GM12878 (cell line): ENCODE measurements around the gene NPB. TPM values are rescaled to one million over a fixed set of nuclear protein-coding genes. Genes with fewer than 3 reads are reported as not detected.

Experiments used
- BCLAF1 ChIP-seq: fragments of 450-650 bp; IDR thresholded peaks from 2 replicates; pipeline ENCODE4 v1.6.1; 2017; ENCODE audit warnings: antibody characterized with exemption, mild to moderate bottlenecking, moderate library complexity
- E4F1 ChIP-seq: fragments of 450-650 bp; IDR thresholded peaks from 2 replicates; pipeline ENCODE4 v1.6.1; 2018; ENCODE audit warnings: borderline replicate concordance, mild to moderate bottlenecking; ENCODE audit not compliant: partially characterized antibody
- FOS ChIP-seq: IDR thresholded peaks from 3 replicates; pipeline ENCODE4 v1.6.1; 2011; ENCODE audit warnings: borderline replicate concordance; ENCODE audit not compliant: insufficient read length; ENCODE audit errors: extremely low read depth
- HCFC1 ChIP-seq: fragments of 150-350 bp; IDR thresholded peaks from 2 replicates; pipeline ENCODE4 v1.6.1; 2014; ENCODE audit warnings: low read length
- IRF5 ChIP-seq: fragments of 450-650 bp; IDR thresholded peaks from 2 replicates; pipeline ENCODE4 v1.6.1; 2017; ENCODE audit warnings: borderline replicate concordance
- MLLT1 ChIP-seq: fragments of 450-650 bp; IDR thresholded peaks from 2 replicates; pipeline ENCODE4 v1.6.1; 2016; ENCODE audit warnings: mild to moderate bottlenecking
- MTA2 ChIP-seq: fragments of 450-650 bp; IDR thresholded peaks from 2 replicates; pipeline ENCODE4 v1.6.1; 2016; ENCODE audit warnings: low read depth, mild to moderate bottlenecking, moderate library complexity
- MYB ChIP-seq: fragments of 150-350 bp; IDR thresholded peaks from 2 replicates; pipeline ENCODE4 v1.6.1; 2014; ENCODE audit warnings: mild to moderate bottlenecking, low read depth, low read length, borderline replicate concordance
- POLR2AphosphoS5 ChIP-seq: IDR thresholded peaks from 2 replicates; pipeline ENCODE4 v1.6.1; 2011; ENCODE audit warnings: mild to moderate bottlenecking, low read length, inconsistent platforms
- POU2F2 ChIP-seq: IDR thresholded peaks from 3 replicates; pipeline ENCODE4 v1.6.1; 2011; ENCODE audit warnings: low read depth, mild to moderate bottlenecking, low read length, borderline replicate concordance
- RAD51 ChIP-seq: fragments of 450-650 bp; IDR thresholded peaks from 2 replicates; pipeline ENCODE4 v1.6.1; 2016; ENCODE audit warnings: moderate library complexity, mild to moderate bottlenecking, inconsistent platforms
- SMAD1 ChIP-seq: fragments of 450-650 bp; IDR thresholded peaks from 2 replicates; pipeline ENCODE4 v1.6.1; 2018; ENCODE audit warnings: mild to moderate bottlenecking, low read depth; ENCODE audit not compliant: partially characterized antibody
- SMAD5 ChIP-seq: IDR thresholded peaks from 2 replicates; pipeline ENCODE4 v1.6.1; 2016; ENCODE audit warnings: antibody characterized with exemption, low read depth
- SREBF1 ChIP-seq: IDR thresholded peaks from 2 replicates; pipeline ENCODE4 v1.6.1; 2012; ENCODE audit warnings: mild to moderate bottlenecking, low read length
- TCF3 ChIP-seq: IDR thresholded peaks from 2 replicates; pipeline ENCODE4 v1.6.1; 2012; ENCODE audit warnings: low read depth, mild to moderate bottlenecking, low read length, borderline replicate concordance; ENCODE audit not compliant: insufficient read depth
- WRNIP1 ChIP-seq: IDR thresholded peaks from 2 replicates; pipeline ENCODE4 v1.6.1; 2011; ENCODE audit warnings: low read depth, low read length, improper control_type of control experiment, borderline replicate concordance
- ZBED1 ChIP-seq: IDR thresholded peaks from 2 replicates; pipeline ENCODE4 v1.6.1; 2016; ENCODE audit warnings: borderline replicate concordance
- ZBTB33 ChIP-seq: fragments of 450-650 bp; IDR thresholded peaks from 2 replicates; pipeline ENCODE4 v1.6.1; 2017; ENCODE audit warnings: mild to moderate bottlenecking
- polyA plus RNA-seq, 11 experiments: library from polyadenylated mRNA; depleted of rRNA in 4 of 11; unstranded in 6 of 11; stranded (reverse) in 5 of 11; fragments of >200 nt; fragmentation: Nextera tagmentation in 4 of 11; fragmentation: Illumina TruSeq in 1 of 11; extraction: Ambion mirVana in 4 of 11; extraction: Trizol in 1 of 11; gene quantifications; 1 replicate in 1 of 11; 2 replicates in 10 of 11; pipeline versions ENCODE4 v1.2.1 to v1.2.3, GENCODE V29; 2011 to 2016; ENCODE audit warnings: inconsistent platforms in 2 of 11, missing spikeins in 2 of 11, low read depth in 1 of 11
- total RNA-seq, 4 experiments: library from RNA; depleted of rRNA in 3 of 4; stranded (reverse); fragments of >200 nt in 3 of 4; fragmentation: Illumina TruSeq in 1 of 4; extraction: Trizol in 1 of 4; gene quantifications; 2 replicates each; pipeline versions ENCODE4 v1.2.1 to v1.2.3, GENCODE V29; 2013 to 2021

NPB gene
- total and polyA plus RNA-seq, 10 of the 15 experiments (the other 5 are each of a cell fraction or from before 2014, with no cell fraction given), result 0.03 to 0.40 (median 0.15) TPM; not detected in 2

- no peak for TF ChIP-seq MTA2
- peak; percentile 81; the same call in 1 of the 2 replicates for TF ChIP-seq TCF3
- TF ChIP-seq POU2F2, result no peak; the same call in 2 of the 3 replicates
- no peak for TF ChIP-seq IRF5
- TF ChIP-seq FOS, result no peak
- no peak for TF ChIP-seq WRNIP1
- no peak for TF ChIP-seq SMAD1
- TF ChIP-seq ZBTB33, result no peak
- 0 out of 2 replicates have a peak, but pooled peaks have one; percentile 20 for TF ChIP-seq ZBED1
- no peak for TF ChIP-seq BCLAF1
- TF ChIP-seq SREBF1, result no peak
- TF ChIP-seq SMAD5, result no peak; the same call in 1 of the 2 replicates
- no peak for TF ChIP-seq E4F1
- TF ChIP-seq MLLT1, result no peak
- no peak for TF ChIP-seq MYB
- no peak; the same call in 1 of the 2 replicates for TF ChIP-seq POLR2AphosphoS5
- TF ChIP-seq RAD51, result no peak
- TF ChIP-seq HCFC1, result no peak
Measured at GRCh38 chr17:81867170-81867990, 34.7 kb upstream of the NPB start (continued).
